ENCODE results near the gene MED15. TPM values are rescaled to one million over a fixed set of nuclear protein-coding genes. Genes with fewer than 3 reads are reported as not detected.

The MED15 gene
- total RNA-seq, 4 donors from 2014 or later, result 33.6 to 65.1 (median 36.1) TPM

DNA sequence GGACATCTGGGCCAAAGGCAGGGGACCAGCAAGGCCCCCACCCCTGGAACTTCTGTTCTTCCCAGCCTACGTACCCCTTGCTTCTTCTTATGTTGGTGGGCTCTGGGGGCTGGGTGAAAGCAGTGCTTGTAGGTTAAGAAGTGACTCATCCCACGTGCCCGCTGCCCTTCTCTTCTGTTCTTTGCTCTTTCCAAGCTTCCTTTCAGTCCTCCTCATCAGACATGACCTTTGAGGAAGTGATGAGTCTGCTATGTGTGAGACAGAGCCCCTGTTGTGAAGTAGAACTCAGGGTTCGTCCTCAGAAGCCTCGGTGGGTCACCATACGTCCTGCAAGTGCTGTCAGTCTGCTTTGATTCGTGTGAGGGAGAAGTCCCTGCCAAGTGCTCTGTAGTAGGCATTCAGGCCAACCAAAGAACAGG, 12.7 kb downstream of the MED15 start:
- Histone ChIP-seq H3K36me3 (no peaks in the 10 kb centered on the region), H3K4me3 (replicated peaks in 1 of 3) (no peak overlapping the region), H3K27me3 (no peaks in the 10 kb centered on the region), H3K27ac (no peak overlapping the region), H3K4me1 (peaks cover 13 to 28% of the 10 kb centered on the region in 2 donors), H3K9me3 (no peaks in the 10 kb centered on the region)
- intact Hi-C loops (cut with DNase I), result no loop called here
- TF ChIP-seq, protein P1, sequence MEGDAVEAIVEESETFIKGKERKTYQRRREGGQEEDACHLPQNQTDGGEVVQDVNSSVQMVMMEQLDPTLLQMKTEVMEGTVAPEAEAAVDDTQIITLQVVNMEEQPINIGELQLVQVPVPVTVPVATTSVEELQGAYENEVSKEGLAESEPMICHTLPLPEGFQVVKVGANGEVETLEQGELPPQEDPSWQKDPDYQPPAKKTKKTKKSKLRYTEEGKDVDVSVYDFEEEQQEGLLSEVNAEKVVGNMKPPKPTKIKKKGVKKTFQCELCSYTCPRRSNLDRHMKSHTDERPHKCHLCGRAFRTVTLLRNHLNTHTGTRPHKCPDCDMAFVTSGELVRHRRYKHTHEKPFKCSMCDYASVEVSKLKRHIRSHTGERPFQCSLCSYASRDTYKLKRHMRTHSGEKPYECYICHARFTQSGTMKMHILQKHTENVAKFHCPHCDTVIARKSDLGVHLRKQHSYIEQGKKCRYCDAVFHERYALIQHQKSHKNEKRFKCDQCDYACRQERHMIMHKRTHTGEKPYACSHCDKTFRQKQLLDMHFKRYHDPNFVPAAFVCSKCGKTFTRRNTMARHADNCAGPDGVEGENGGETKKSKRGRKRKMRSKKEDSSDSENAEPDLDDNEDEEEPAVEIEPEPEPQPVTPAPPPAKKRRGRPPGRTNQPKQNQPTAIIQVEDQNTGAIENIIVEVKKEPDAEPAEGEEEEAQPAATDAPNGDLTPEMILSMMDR (IDR thresholded peaks at IDR 0.05), result no peak
- no peak for TF ChIP-seq POLR2A (IDR thresholded peaks at IDR 0.05)
- no peak for DNase-seq
- WGBS, 2 donors, result 80 to 86% methylated on average over 7 of the region's 7 CpGs

DNA sequence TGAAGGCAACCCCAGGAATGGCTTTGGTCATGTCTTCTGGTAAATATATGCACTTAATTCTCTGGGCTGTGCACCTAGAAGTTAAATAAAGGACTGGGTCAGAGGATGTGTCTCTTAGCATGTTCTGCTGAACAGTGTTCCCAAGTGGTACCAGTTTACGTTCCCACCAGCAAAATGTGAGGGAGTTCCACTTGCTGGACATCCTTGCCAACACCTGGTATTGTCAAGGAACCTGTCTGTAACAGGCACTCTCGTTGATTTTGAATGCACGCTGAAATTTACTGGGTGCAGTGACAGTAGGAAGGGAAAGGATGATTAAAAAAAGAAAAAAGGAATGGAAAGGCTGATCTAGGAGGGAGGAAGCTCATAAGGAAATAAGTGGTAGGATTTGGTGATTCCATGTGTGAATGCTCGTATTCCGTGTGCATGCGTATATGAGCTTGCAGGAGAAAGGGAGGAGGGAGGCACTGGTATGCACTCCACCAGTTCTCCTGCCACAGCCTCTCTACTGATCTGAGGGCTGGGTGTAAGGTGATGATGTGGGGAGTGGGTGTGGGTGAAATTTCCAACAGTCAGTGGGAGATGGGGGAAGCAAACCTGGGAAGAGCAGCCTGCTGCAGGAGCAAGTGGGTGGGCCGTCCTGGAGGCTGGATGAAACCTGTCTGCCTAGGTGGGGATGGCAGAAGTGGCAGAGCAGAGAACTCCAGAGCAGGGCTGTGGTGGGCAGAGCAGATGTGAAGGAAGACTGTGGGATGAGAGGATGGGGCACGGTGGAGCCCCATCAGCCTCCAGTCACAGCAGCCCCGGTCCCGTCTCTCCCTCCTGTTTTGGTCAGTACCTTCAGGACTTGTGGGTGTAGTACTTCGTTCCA, 15.0 kb downstream of the MED15 start:
- Histone ChIP-seq H3K4me3 (replicated peaks in 1 of 3) (no peak overlapping the region), H3K27me3 (no peaks in the 10 kb centered on the region), H3K4me1 (peaks cover 13 to 30% of the 10 kb centered on the region in 2 donors), H3K27ac (no peak overlapping the region), H3K36me3 (no peaks in the 10 kb centered on the region), H3K9me3 (no peaks in the 10 kb centered on the region)
- no peak for DNase-seq
- TF ChIP-seq, protein P1 (IDR thresholded peaks at IDR 0.05), result no peak
- no peak for TF ChIP-seq POLR2A (IDR thresholded peaks at IDR 0.05)
- 85 to 86% methylated on average over 11 of the region's 11 CpGs for WGBS, 2 donors
- intact Hi-C loops (cut with DNase I), result no loop called here

DNA sequence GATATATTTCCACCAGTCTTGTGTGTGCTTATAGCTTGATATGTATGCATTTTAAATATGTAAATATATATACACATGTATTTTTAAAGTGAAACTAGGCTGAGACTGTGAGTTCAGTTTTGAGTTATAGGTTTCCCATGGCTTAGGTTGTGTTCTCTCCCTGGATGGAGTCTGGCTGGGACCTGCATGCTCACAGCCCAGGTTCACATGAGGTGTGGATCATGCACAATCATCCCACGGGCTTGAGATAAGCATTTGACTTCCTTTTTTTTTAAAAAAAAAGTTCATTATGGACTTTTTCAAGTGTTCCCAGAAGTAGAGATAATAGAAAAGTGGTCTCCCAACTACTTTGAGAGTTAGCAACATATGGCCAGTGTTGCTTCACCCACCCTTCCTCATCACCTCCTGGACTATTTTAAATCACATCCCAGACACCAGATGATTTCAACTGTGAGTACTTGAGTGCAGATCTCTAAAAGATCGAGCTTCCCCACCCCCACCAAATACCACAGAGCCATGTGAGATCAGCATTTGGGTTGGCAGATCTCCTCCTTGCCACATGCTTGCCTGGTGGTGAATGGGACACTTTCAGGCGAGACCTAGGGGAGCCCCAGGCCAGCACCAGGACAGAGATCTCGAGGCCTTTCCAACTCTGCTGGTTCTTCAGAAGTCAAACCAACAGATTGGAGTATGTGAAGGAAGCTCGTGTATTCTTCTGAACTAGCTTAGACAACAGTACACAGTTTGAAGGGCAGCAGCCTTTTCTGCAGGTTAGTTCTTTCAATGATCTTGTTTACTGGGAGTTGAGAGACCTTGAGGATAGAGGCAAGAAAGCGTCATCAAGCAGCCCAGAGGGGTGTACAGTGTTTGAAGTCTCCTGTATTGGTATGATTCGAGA, 15.9 kb downstream of the MED15 start:
- intact Hi-C loops (cut with DNase I), result no loop called here
- Histone ChIP-seq H3K4me3 (replicated peaks in 1 of 3) (no peak overlapping the region), H3K27ac (no peak overlapping the region), H3K9me3 (no peaks in the 10 kb centered on the region), H3K4me1 (peaks cover 13 to 25% of the 10 kb centered on the region in 2 donors), H3K27me3 (no peaks in the 10 kb centered on the region), H3K36me3 (peaks cover 0 to 1% of the 10 kb centered on the region in 2 donors)
- WGBS, 2 donors, result 55 to 65% methylated on average over 7 of the region's 7 CpGs
- peak; percentile 49 to 61 for DNase-seq
- TF ChIP-seq, protein P1 (IDR thresholded peaks at IDR 0.05), result no peak
- no peak for TF ChIP-seq POLR2A (IDR thresholded peaks at IDR 0.05)

DNA sequence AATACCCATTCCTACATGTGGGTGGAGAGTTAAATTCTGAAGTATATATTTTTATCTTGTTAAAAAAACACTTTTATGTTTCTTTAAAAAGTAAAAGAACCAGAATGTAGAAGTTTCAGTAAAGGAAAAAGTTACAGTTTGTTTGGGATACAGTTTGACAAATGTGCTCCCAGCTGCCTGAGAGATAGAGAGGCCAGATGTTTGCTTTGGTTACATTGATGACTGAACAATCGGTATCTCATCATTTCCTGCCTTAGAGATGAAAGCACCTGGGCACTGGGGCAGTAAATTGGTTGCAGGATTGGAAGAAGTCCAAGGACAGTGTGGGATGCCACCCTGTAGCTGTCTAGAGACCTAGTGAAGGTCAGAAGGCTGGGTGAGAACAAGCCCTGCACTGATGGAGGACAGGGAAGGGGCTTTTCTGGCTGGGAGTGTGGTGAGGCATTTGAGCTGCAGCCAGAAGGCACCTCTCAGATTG, 16.6 kb downstream of the MED15 start:
- H3K4me3 ChIP-seq (replicated peaks in 1 of 3), result no peak overlapping the region
- peaks cover 13 to 25% of the 10 kb centered on the region in 2 donors for H3K4me1 ChIP-seq
- H3K27ac ChIP-seq, result no peak overlapping the region
- intact Hi-C loops (cut with DNase I), result no loop called here
- H3K9me3 ChIP-seq, result no peaks in the 10 kb centered on the region
- peaks cover 0 to 5% of the 10 kb centered on the region in 2 donors for H3K36me3 ChIP-seq
- no peak for DNase-seq
- no peak for TF ChIP-seq POLR2A (IDR thresholded peaks at IDR 0.05)
- TF ChIP-seq, protein P1 (IDR thresholded peaks at IDR 0.05), result no peak
- WGBS, 2 donors, result 11 to 31% methylated on average over 1 of the region's 1 CpG
- H3K27me3 ChIP-seq, result no peaks in the 10 kb centered on the region
